Colon (tissue), 2 donors: ENCODE measurements around the gene GMPPB.

Experiments used
- FAIRE-seq: peaks from 2 replicates; lab custom pipeline; 2012; peaks lifted over from hg19 to GRCh38; lab: Jason Lieb, UNC
- donor health status: control.
- donor health status: control.

GMPPB gene

GRCh38 chr3:49729966-49730609 lies 6.3 kb upstream of the GMPPB start:
- FAIRE-seq, result no peak

- no peak for FAIRE-seq
Observed at GRCh38 chr3:49727924-49728361, 4.2 kb upstream of the GMPPB start.

- no peak for FAIRE-seq
Observed at GRCh38 chr3:49727154-49727923, 3.6 kb upstream of the GMPPB start.

GRCh38 chr3:49725906-49726681 lies 2.3 kb upstream of the GMPPB start:
- FAIRE-seq, result no peak

GRCh38 chr3:49724586-49724985 lies 835 bp upstream of the GMPPB start:
- no peak for FAIRE-seq

- no peak for FAIRE-seq
Observed at GRCh38 chr3:49723296-49723627, 489 bp downstream of the GMPPB start.

- FAIRE-seq, result no peak
Observed at GRCh38 chr3:49722896-49723295, 855 bp downstream of the GMPPB start.

- FAIRE-seq, result no peak
Observed at GRCh38 chr3:49721896-49722781, 1.6 kb downstream of the GMPPB start.

GRCh38 chr3:49721596-49721895 lies 2.2 kb downstream of the GMPPB start:
- FAIRE-seq, result no peak

GRCh38 chr3:49720855-49721595 lies 2.7 kb downstream of the GMPPB start:
- FAIRE-seq, result no peak

- FAIRE-seq, result no peak
Observed at GRCh38 chr3:49719214-49719884, 4.4 kb downstream of the GMPPB start, which contains the start of gene AMIGO3. Gene AMIGO3 (minus strand): TSS chr3:49719684. CDS start chr3:49719465, 219 bp downstream.

- FAIRE-seq, result no peak
Observed at GRCh38 chr3:49718858-49719213, 4.9 kb downstream of the GMPPB start.

- no peak for FAIRE-seq
Observed at GRCh38 chr3:49717959-49718857, 5.5 kb downstream of the GMPPB start.

GRCh38 chr3:49717211-49717958 lies 6.4 kb downstream of the GMPPB start:
- no peak for FAIRE-seq

GRCh38 chr3:49716691-49717210 lies 7.0 kb downstream of the GMPPB start:
- no peak for FAIRE-seq

- FAIRE-seq, result no peak
Observed at GRCh38 chr3:49716169-49716568, 7.6 kb downstream of the GMPPB start.

GRCh38 chr3:49715611-49716121 lies 8.1 kb downstream of the GMPPB start:
- no peak for FAIRE-seq

GRCh38 chr3:49714728-49715550 lies 8.8 kb downstream of the GMPPB start:
- no peak for FAIRE-seq
